Panc1 (cell line): ENCODE results near the gene PRR29. TPM values are rescaled to one million over a fixed set of nuclear protein-coding genes. Genes with fewer than 3 reads are reported as not detected.

Source experiments
- ATAC-seq: fragments of 200-7000 bp; cut with Tn5 transposase; 2 replicates; pipeline ENCODE4 v1.9.1; 2020; ENCODE audit warnings: mild to moderate bottlenecking, moderate library complexity
- Bru-seq: library from RNA; stranded (reverse); fragments of 400-500 nt; gene quantifications from one replicate; lab custom pipeline; 2021; lab: Mats Ljungman, UMichigan
- BruChase-seq, 2 experiments: library from RNA; stranded (reverse); fragments of 400-500 nt; gene quantifications; one replicate each; lab custom pipeline; 2021; lab: Mats Ljungman, UMichigan
- BruUV-seq: library from RNA; stranded (reverse); fragments of 400-500 nt; replicated peaks from 2 replicates; lab custom pipeline; 2021; lab: Mats Ljungman, UMichigan
- CTCF ChIA-PET: fragments of 300-600 bp; sonication (Branson Sonifier 250); formaldehyde crosslinking; loops from one replicate; lab custom pipeline; 2022; ENCODE audit warnings: antibody characterized with exemption; lab: Charles Lee
- POLR2A ChIA-PET: fragments of 300-600 bp; sonication (Branson Sonifier 250); formaldehyde crosslinking; loops from one replicate; lab custom pipeline; 2022; ENCODE audit warnings: antibody characterized with exemption; lab: Charles Lee
- DNase-seq: peaks from one replicate; pipeline ENCODE4 v3.0.0-alpha.2; 2010; ENCODE audit warnings: low read depth, low spot score
- H3K27ac ChIP-seq: 2 replicates; pipeline ENCODE4 v1.5.1; 2011; ENCODE audit warnings: mild to moderate bottlenecking, low read length, inconsistent platforms
- H3K27me3 ChIP-seq: fragments of 200-500 bp; sonication (Bioruptor generic); 2 replicates; pipeline ENCODE4 v1.6.0; 2014; ENCODE audit warnings: low read length, inconsistent platforms; ENCODE audit not compliant: control insufficient read depth, insufficient read depth
- H3K36me3 ChIP-seq: fragments of 200-500 bp; sonication (Bioruptor generic); 2 replicates; pipeline ENCODE4 v1.5.1; 2014; ENCODE audit warnings: inconsistent platforms, mild to moderate bottlenecking, low read length, moderate library complexity; ENCODE audit not compliant: control insufficient read depth, insufficient read depth
- H3K4me1 ChIP-seq: 2 replicates; pipeline ENCODE4 v1.5.1; 2011; ENCODE audit warnings: inconsistent platforms, mild to moderate bottlenecking, low read length, moderate library complexity; ENCODE audit not compliant: control insufficient read depth, insufficient read depth
- H3K4me3 ChIP-seq, 2 experiments: 2 replicates each; pipeline ENCODE4 v1.5.1; 2011 to 2012; ENCODE audit warnings: low read depth in 2 of 2, low read length in 2 of 2, mild to moderate bottlenecking in 2 of 2, inconsistent platforms in 1 of 2, moderate library complexity in 1 of 2
- H3K9me3 ChIP-seq: fragments of 200-500 bp; sonication (Bioruptor generic); 2 replicates; pipeline ENCODE4 v1.5.1; 2014; ENCODE audit warnings: low read depth, mild to moderate bottlenecking, inconsistent platforms, low read length, moderate library complexity; ENCODE audit not compliant: control insufficient read depth, insufficient read depth
- POLR2AphosphoS5 ChIP-seq: IDR thresholded peaks from 2 replicates; pipeline ENCODE4 v1.6.1; 2012; ENCODE audit warnings: mild to moderate bottlenecking, low read depth, low read length, moderate library complexity
- SIN3A ChIP-seq: IDR thresholded peaks from 2 replicates; pipeline ENCODE4 v1.6.1; 2012; ENCODE audit warnings: low read depth, mild to moderate bottlenecking, low read length, moderate library complexity, borderline replicate concordance; ENCODE audit not compliant: insufficient read depth
- TCF7L2 ChIP-seq: IDR thresholded peaks from 2 replicates; pipeline ENCODE4 v1.6.1; 2011; ENCODE audit warnings: mild to moderate bottlenecking, low read depth, low read length, inconsistent platforms
- in situ Hi-C: cut with HindIII; loops from 2 replicates; pipeline ENCODE4 v1.10.0; 2016; ENCODE audit warnings: low sequenced_read_pairs, low pct_unique_long_range_greater_than_20kb
- intact Hi-C: fragments of 100-400 bp; cut with micrococcal nuclease; formaldehyde crosslinking; loops from one replicate; pipeline ENCODE4 v1.10.0; 2022; ENCODE audit not compliant: unreplicated experiment
- long read RNA-seq: library from polyadenylated mRNA; unstranded; transcript quantifications from one replicate; pipeline ENCODE4 v2.0.0, GENCODE V29; 2021; ENCODE audit not compliant: unreplicated experiment
- polyA plus RNA-seq: library from polyadenylated mRNA; unstranded; fragments of >200 nt; gene quantifications from one replicate; pipeline ENCODE4 v1.2.1, GENCODE V29; 2012; ENCODE audit warnings: missing spikeins; ENCODE audit not compliant: insufficient read length
- total RNA-seq: library from RNA; stranded (reverse); gene quantifications from one replicate; pipeline ENCODE4 v1.2.1, GENCODE V29; 2021; ENCODE audit not compliant: unreplicated experiment
- TF ChIP-seq, protein P1 (sequence below): fragments of 450-650 bp; IDR thresholded peaks from 2 replicates; pipeline ENCODE4 v1.5.1; 2017; ENCODE audit warnings: mild to moderate bottlenecking
- TF ChIP-seq, protein P2 (sequence below), 2 experiments: IDR thresholded peaks; 2 replicates each; pipeline ENCODE4 v1.6.1; 2011 to 2012; ENCODE audit warnings: low read depth in 2 of 2, control low read depth in 1 of 2, low read length in 1 of 2, mild to moderate bottlenecking in 1 of 2, moderate library complexity in 1 of 2; ENCODE audit not compliant: insufficient read depth in 1 of 2

Gene PRR29
- total RNA-seq (0.10 TPM), Bru-seq, nascent RNA (not detected), BruChase-seq, experiment 1, labeled RNA remaining after a 2-hour chase (not detected), BruChase-seq, experiment 2, labeled RNA remaining after a 6-hour chase (percentile 11 among the genes with signal in this experiment)
- polyA plus RNA-seq: 0.18 TPM
- long read RNA-seq: 0 reads

DNA sequence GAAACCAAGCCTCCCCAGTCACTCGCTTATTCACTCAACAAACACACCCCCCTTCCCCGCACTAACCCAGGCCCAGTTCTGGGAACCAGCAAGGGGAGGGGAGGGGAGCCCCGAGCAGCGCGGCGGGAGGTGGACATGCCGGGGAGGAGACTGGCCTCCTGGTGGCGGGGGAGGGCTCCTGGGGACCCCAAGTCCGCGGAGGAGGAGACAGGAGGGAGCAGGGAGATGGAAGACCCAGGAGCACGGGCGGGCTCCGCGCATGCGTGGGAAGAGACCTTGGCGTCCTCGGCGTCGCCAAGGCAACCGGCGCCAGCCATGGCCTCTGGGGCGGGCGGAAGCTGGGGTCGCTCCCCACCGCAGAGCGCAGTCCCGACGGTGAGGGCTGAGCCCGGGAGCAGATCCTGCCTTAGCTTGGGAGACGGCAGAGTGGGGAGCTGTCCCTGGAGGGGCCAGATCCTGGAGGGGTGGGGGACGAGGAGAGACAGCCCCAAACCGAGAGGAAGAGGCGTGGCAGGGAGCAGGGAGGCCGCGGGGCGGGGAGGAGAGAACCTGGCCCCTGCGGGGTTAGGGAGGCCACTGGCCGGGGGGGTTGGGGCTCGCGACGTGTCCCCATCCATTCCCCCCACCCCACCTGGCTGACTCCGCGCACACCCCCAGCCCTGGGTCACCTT is at the start of gene PRR29:
TSS of gene PRR29 (plus strand) at position 302 of the 671 bp plus-strand sequence. CDS start at position 316, 14 bp downstream.
- Histone ChIP-seq H3K27ac (no peak within 1 kb of the TSS), H3K4me1 (no peaks in the 10 kb centered on the region), H3K27me3 (peaks cover 3% of the 10 kb centered on the region; the same call in 1 of the 2 replicates), H3K36me3 (no peaks in the 10 kb centered on the region), H3K4me3 (peak within 1 kb of the TSS; percentile 52 to 59), H3K9me3 (no peaks in the 10 kb centered on the region)
- in situ Hi-C loops: no loop called here
- DNase-seq: no peak
- ChIA-PET CTCF (no interaction called here), POLR2A (no interaction called here)
- peak; percentile 87 for ATAC-seq
- BruUV-seq: no TSS peak
- TF ChIP-seq, protein P1, sequence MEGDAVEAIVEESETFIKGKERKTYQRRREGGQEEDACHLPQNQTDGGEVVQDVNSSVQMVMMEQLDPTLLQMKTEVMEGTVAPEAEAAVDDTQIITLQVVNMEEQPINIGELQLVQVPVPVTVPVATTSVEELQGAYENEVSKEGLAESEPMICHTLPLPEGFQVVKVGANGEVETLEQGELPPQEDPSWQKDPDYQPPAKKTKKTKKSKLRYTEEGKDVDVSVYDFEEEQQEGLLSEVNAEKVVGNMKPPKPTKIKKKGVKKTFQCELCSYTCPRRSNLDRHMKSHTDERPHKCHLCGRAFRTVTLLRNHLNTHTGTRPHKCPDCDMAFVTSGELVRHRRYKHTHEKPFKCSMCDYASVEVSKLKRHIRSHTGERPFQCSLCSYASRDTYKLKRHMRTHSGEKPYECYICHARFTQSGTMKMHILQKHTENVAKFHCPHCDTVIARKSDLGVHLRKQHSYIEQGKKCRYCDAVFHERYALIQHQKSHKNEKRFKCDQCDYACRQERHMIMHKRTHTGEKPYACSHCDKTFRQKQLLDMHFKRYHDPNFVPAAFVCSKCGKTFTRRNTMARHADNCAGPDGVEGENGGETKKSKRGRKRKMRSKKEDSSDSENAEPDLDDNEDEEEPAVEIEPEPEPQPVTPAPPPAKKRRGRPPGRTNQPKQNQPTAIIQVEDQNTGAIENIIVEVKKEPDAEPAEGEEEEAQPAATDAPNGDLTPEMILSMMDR: no peak
- TF ChIP-seq TCF7L2 (no peak), POLR2AphosphoS5 (no peak), SIN3A (no peak)
- TF ChIP-seq, protein P2, sequence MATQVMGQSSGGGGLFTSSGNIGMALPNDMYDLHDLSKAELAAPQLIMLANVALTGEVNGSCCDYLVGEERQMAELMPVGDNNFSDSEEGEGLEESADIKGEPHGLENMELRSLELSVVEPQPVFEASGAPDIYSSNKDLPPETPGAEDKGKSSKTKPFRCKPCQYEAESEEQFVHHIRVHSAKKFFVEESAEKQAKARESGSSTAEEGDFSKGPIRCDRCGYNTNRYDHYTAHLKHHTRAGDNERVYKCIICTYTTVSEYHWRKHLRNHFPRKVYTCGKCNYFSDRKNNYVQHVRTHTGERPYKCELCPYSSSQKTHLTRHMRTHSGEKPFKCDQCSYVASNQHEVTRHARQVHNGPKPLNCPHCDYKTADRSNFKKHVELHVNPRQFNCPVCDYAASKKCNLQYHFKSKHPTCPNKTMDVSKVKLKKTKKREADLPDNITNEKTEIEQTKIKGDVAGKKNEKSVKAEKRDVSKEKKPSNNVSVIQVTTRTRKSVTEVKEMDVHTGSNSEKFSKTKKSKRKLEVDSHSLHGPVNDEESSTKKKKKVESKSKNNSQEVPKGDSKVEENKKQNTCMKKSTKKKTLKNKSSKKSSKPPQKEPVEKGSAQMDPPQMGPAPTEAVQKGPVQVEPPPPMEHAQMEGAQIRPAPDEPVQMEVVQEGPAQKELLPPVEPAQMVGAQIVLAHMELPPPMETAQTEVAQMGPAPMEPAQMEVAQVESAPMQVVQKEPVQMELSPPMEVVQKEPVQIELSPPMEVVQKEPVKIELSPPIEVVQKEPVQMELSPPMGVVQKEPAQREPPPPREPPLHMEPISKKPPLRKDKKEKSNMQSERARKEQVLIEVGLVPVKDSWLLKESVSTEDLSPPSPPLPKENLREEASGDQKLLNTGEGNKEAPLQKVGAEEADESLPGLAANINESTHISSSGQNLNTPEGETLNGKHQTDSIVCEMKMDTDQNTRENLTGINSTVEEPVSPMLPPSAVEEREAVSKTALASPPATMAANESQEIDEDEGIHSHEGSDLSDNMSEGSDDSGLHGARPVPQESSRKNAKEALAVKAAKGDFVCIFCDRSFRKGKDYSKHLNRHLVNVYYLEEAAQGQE (IDR thresholded peaks at IDR 0.05; ENCODE audit: insufficient read depth in 1 of 2, low read depth in 2 of 2, low read length in 1 of 2): no peak
- intact Hi-C loops: loop anchor here (10.0 kb wide), 1 partner anchor 83 kb away; the partner anchor contains the start of genes CSHL1 and GH1

DNA sequence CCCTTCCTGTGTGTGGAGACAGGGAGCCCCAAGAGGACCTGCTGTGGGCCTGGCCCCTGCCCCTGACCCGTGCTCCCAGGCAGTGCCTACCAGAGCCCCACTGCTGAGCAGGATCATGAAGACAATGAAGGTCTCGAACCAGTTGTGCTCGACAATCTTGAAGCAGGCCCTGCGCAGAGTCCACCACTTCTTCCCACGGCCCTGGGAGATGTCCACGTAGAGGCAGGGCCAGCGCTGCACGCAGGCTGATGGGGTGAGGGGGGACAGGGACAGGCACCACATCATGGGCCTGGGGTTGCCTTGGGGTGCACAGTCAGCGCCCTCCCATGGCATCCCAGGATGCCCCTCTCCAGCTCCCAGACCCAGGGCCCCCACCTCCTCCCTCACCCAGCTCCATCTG is 49.6 kb upstream of the PRR29 start:
- ChIA-PET POLR2A (no interaction called here), CTCF (interaction anchor here (1.0 kb wide), 2 partner anchors 13 to 30 kb away, joined by 3 to 12 read pairs; partner anchors contain the start of gene GH1)
- Histone ChIP-seq H3K4me3 (no peak overlapping the region), H3K36me3 (no peaks in the 10 kb centered on the region), H3K27ac (no peak overlapping the region), H3K27me3 (no peaks in the 10 kb centered on the region), H3K9me3 (no peaks in the 10 kb centered on the region), H3K4me1 (no peaks in the 10 kb centered on the region)
- BruUV-seq: no TSS peak
- TF ChIP-seq SIN3A (no peak), TCF7L2 (no peak), POLR2AphosphoS5 (no peak)
- TF ChIP-seq, protein P2 (IDR thresholded peaks at IDR 0.05; ENCODE audit: insufficient read depth in 1 of 2, low read depth in 2 of 2, low read length in 1 of 2): no peak
- TF ChIP-seq, protein P1: no peak
- DNase-seq: no peak
- ATAC-seq: no peak
- intact Hi-C loops (no loop called here), in situ Hi-C loops (no loop called here)
